Measurements from ENCODE around the gene OXER1. TPM values are rescaled to one million over a fixed set of nuclear protein-coding genes. Genes with fewer than 3 reads are reported as not detected.

OXER1 gene
- total RNA-seq, 2 experiments from 2014 or later, result not detected

- Mint-ChIP-seq H3K36me3 (ENCODE audit: low read depth) (peaks cover 5% of the 10 kb centered on the region), H3K4me1 (peaks cover 11% of the 10 kb centered on the region), H3K27ac (no peak overlapping the region), H3K9me3 (peaks cover 9% of the 10 kb centered on the region), H3K27me3 (no peaks in the 10 kb centered on the region), H3K4me3 (no peak overlapping the region)
- ChIA-PET POLR2A (no interaction called here), CTCF (interaction anchor here (0.6 to 0.7 kb wide), 5 partner anchors 9 to 531 kb away, joined by 3 to 5 read pairs (median 4); no protein-coding TSS in a partner anchor)
- DNase-seq, result no peak
Observed at GRCh38 chr2:42775186-42775585, 11.3 kb upstream of the OXER1 start.

- ChIA-PET CTCF (interaction anchor here (1.1 to 1.3 kb wide), 2 partner anchors 13 to 39 kb away, joined by 3 to 4 read pairs; no protein-coding TSS in a partner anchor), POLR2A (no interaction called here)
- no peak for DNase-seq
- H3K27me3 Mint-ChIP-seq, result no peaks in the 10 kb centered on the region
- H3K36me3 Mint-ChIP-seq (ENCODE audit: low read depth), result peaks cover 1% of the 10 kb centered on the region
- H3K4me1 Mint-ChIP-seq, result peaks cover 11% of the 10 kb centered on the region
- H3K9me3 Mint-ChIP-seq, result no peaks in the 10 kb centered on the region
- no peak overlapping the region for H3K4me3 Mint-ChIP-seq
- no peak overlapping the region for H3K27ac Mint-ChIP-seq
Observed at GRCh38 chr2:42771546-42772153, 7.7 kb upstream of the OXER1 start.

- H3K4me3 Mint-ChIP-seq, result no peak overlapping the region
- ChIA-PET CTCF (interaction anchor here (1.1 kb wide), 1 partner anchor 40 kb away, joined by 3 read pairs; no protein-coding TSS in a partner anchor), POLR2A (no interaction called here)
- H3K4me1 Mint-ChIP-seq, result peaks cover 5% of the 10 kb centered on the region
- no peaks in the 10 kb centered on the region for H3K27me3 Mint-ChIP-seq
- H3K9me3 Mint-ChIP-seq, result no peaks in the 10 kb centered on the region
- DNase-seq, result no peak
- H3K27ac Mint-ChIP-seq, result no peak overlapping the region
- H3K36me3 Mint-ChIP-seq (ENCODE audit: low read depth), result no peaks in the 10 kb centered on the region
Observed at GRCh38 chr2:42770288-42771131, 6.6 kb upstream of the OXER1 start.

- no peaks in the 10 kb centered on the region for H3K27me3 Mint-ChIP-seq
- POLR2A ChIA-PET, result no interaction called here
- H3K9me3 Mint-ChIP-seq, result no peaks in the 10 kb centered on the region
- DNase-seq, result no peak
- CTCF ChIA-PET, result interaction anchor here (0.6 kb wide), 1 partner anchor 267 kb away, joined by 3 read pairs; no protein-coding TSS in a partner anchor
- H3K4me1 Mint-ChIP-seq, result no peaks in the 10 kb centered on the region
- no peaks in the 10 kb centered on the region for H3K36me3 Mint-ChIP-seq (ENCODE audit: low read depth)
- no peak overlapping the region for H3K27ac Mint-ChIP-seq
- H3K4me3 Mint-ChIP-seq, result no peak overlapping the region
Observed at GRCh38 chr2:42769583-42770287, 5.8 kb upstream of the OXER1 start.

- Mint-ChIP-seq H3K27ac (no peak overlapping the region), H3K9me3 (no peaks in the 10 kb centered on the region)
- POLR2A ChIA-PET, result no interaction called here
Observed at GRCh38 chr2:42768706-42769256, 4.8 kb upstream of the OXER1 start.

GRCh38 chr2:42767899-42768705 is 4.2 kb upstream of the OXER1 start:
- no peak overlapping the region for H3K27ac Mint-ChIP-seq
- H3K4me3 Mint-ChIP-seq, result no peak overlapping the region
- no peaks in the 10 kb centered on the region for H3K27me3 Mint-ChIP-seq
- H3K4me1 Mint-ChIP-seq, result no peaks in the 10 kb centered on the region
- CTCF ChIA-PET, result interaction anchor here (1.1 kb wide), 1 partner anchor 33 kb away, joined by 3 read pairs; no protein-coding TSS in a partner anchor
- no peaks in the 10 kb centered on the region for H3K9me3 Mint-ChIP-seq
- no peak for DNase-seq
- H3K36me3 Mint-ChIP-seq (ENCODE audit: low read depth), result no peaks in the 10 kb centered on the region
- POLR2A ChIA-PET, result interaction anchor here (0.6 kb wide), 1 partner anchor 126 kb away, joined by 3 read pairs; no protein-coding TSS in a partner anchor

More at GRCh38 chr2:42768706-42769256, 4.8 kb upstream of the OXER1 start:
- CTCF ChIA-PET, result interaction anchor here (1.1 kb wide), 1 partner anchor 32 kb away, joined by 3 read pairs; no protein-coding TSS in a partner anchor
- DNase-seq, result no peak
- Mint-ChIP-seq H3K4me3 (no peak overlapping the region), H3K36me3 (ENCODE audit: low read depth) (no peaks in the 10 kb centered on the region), H3K4me1 (no peaks in the 10 kb centered on the region), H3K27me3 (no peaks in the 10 kb centered on the region)

- ChIA-PET POLR2A (interaction anchor here (0.6 kb wide), 1 partner anchor 127 kb away, joined by 3 read pairs; no protein-coding TSS in a partner anchor), CTCF (interaction anchor here (1.1 kb wide), 1 partner anchor 34 kb away, joined by 3 read pairs; no protein-coding TSS in a partner anchor)
- no peaks in the 10 kb centered on the region for H3K4me1 Mint-ChIP-seq
- DNase-seq, result no peak
- no peak overlapping the region for H3K27ac Mint-ChIP-seq
- H3K9me3 Mint-ChIP-seq, result no peaks in the 10 kb centered on the region
- H3K4me3 Mint-ChIP-seq, result no peak overlapping the region
- H3K27me3 Mint-ChIP-seq, result no peaks in the 10 kb centered on the region
- no peaks in the 10 kb centered on the region for H3K36me3 Mint-ChIP-seq (ENCODE audit: low read depth)
Observed at GRCh38 chr2:42767080-42767898, 3.4 kb upstream of the OXER1 start.

- no peak overlapping the region for H3K4me3 Mint-ChIP-seq
- H3K9me3 Mint-ChIP-seq, result no peaks in the 10 kb centered on the region
- H3K36me3 Mint-ChIP-seq (ENCODE audit: low read depth), result no peaks in the 10 kb centered on the region
- no peak for DNase-seq
- ChIA-PET POLR2A (no interaction called here), CTCF (interaction anchor here (0.5 to 0.8 kb wide), 3 partner anchors 10 to 130 kb away, joined by 3 read pairs; no protein-coding TSS in a partner anchor)
- H3K27me3 Mint-ChIP-seq, result no peaks in the 10 kb centered on the region
- no peaks in the 10 kb centered on the region for H3K4me1 Mint-ChIP-seq
- H3K27ac Mint-ChIP-seq, result peak overlapping the region; percentile 41
Observed at GRCh38 chr2:42765686-42766085, 1.8 kb upstream of the OXER1 start.

GRCh38 chr2:42764901-42765300 is 966 bp upstream of the OXER1 start:
- ChIA-PET POLR2A (no interaction called here), CTCF (no interaction called here)
- H3K36me3 Mint-ChIP-seq (ENCODE audit: low read depth), result no peaks in the 10 kb centered on the region
- no peaks in the 10 kb centered on the region for H3K27me3 Mint-ChIP-seq
- no peaks in the 10 kb centered on the region for H3K4me1 Mint-ChIP-seq
- no peak for DNase-seq
- H3K9me3 Mint-ChIP-seq, result no peaks in the 10 kb centered on the region
- H3K27ac Mint-ChIP-seq, result no peak overlapping the region
- no peak overlapping the region for H3K4me3 Mint-ChIP-seq

- ChIA-PET POLR2A (no interaction called here), CTCF (no interaction called here)
- Mint-ChIP-seq H3K4me3 (no peak overlapping the region), H3K27me3 (no peaks in the 10 kb centered on the region), H3K36me3 (ENCODE audit: low read depth) (no peaks in the 10 kb centered on the region), H3K4me1 (no peaks in the 10 kb centered on the region), H3K9me3 (no peaks in the 10 kb centered on the region), H3K27ac (peak overlapping the region; percentile 19)
- DNase-seq, result no peak
Observed at GRCh38 chr2:42762823-42763804, 821 bp downstream of the OXER1 start.

Data from activated CD4-positive, alpha-beta T cell treated with anti-CD3 and anti-CD28 coated beads, Interleukin-2, amount 10 ng/mL, durations not matched to agents 7 days and 5 days (primary cell).